GM12872 (cell line): ENCODE measurements around the gene BEAN1.

Experiments used
- TF ChIP-seq, protein P1 (sequence below): IDR thresholded peaks from 3 replicates; pipeline ENCODE4 v1.5.1; 2011; ENCODE audit warnings: low read depth, mild to moderate bottlenecking, low read length, moderate library complexity; ENCODE audit not compliant: insufficient read depth

The BEAN1 gene

DNA sequence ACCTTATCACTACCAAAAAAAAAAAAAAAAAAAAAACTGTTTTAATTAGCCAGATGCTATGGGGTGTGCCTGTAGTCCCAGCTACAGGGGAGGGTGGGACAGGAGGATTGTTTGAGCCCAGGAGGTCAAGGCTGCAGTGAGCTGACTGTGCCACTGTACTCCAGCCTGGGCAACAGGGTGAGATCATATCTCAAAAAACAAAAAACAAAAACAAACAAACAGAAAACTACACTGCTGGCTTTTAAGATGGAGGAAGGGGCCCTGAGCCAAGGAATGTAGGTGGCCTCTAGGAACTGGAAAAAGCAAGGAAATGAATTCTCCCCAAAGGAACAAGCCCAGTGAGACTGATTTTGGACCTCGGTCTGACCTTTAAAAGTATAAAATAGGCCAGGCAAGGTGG is 61.4 kb downstream of the BEAN1 start:
- TF ChIP-seq, protein P1, sequence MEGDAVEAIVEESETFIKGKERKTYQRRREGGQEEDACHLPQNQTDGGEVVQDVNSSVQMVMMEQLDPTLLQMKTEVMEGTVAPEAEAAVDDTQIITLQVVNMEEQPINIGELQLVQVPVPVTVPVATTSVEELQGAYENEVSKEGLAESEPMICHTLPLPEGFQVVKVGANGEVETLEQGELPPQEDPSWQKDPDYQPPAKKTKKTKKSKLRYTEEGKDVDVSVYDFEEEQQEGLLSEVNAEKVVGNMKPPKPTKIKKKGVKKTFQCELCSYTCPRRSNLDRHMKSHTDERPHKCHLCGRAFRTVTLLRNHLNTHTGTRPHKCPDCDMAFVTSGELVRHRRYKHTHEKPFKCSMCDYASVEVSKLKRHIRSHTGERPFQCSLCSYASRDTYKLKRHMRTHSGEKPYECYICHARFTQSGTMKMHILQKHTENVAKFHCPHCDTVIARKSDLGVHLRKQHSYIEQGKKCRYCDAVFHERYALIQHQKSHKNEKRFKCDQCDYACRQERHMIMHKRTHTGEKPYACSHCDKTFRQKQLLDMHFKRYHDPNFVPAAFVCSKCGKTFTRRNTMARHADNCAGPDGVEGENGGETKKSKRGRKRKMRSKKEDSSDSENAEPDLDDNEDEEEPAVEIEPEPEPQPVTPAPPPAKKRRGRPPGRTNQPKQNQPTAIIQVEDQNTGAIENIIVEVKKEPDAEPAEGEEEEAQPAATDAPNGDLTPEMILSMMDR, result no peak

DNA sequence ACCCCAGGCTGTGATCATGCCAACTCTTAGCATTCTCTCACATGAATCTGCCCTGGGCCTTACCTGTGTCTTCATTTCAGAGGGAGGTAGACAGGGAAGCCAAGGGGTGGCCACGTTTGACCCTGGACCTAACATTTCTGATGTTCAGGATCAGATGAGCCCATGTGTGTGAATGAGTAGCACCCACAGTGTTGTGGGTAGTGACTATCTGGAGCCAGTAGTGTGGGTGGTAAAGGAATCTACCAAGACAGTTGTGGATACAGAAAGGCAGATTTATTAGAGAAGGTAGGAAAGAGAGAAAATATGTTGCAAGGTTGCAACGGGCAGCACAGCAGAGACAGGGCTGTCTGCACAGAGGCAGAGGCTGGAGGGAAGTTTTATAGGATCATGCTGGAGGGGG is 62.3 kb downstream of the BEAN1 start:
- TF ChIP-seq, protein P1, result no peak

DNA sequence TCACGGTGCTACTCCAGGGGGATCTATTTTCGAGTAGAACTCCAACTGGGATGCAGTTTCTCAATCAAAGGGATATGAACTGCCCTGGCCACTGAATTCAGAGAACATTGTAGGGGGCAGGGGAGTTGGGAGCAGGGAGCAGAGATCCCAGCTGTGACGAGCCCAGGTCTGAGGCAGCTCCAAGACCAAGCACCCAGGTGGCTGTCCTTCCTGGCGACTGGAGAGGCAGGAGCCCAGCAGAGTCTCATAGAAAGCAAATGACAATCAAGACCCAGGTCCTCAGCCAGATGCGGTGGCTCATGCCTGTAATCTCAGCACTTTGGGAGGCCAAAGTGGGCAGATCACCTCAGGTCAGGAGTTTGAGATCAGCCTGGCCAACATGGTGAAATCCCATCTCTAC is 62.7 kb downstream of the BEAN1 start:
- TF ChIP-seq, protein P1, result no peak

DNA sequence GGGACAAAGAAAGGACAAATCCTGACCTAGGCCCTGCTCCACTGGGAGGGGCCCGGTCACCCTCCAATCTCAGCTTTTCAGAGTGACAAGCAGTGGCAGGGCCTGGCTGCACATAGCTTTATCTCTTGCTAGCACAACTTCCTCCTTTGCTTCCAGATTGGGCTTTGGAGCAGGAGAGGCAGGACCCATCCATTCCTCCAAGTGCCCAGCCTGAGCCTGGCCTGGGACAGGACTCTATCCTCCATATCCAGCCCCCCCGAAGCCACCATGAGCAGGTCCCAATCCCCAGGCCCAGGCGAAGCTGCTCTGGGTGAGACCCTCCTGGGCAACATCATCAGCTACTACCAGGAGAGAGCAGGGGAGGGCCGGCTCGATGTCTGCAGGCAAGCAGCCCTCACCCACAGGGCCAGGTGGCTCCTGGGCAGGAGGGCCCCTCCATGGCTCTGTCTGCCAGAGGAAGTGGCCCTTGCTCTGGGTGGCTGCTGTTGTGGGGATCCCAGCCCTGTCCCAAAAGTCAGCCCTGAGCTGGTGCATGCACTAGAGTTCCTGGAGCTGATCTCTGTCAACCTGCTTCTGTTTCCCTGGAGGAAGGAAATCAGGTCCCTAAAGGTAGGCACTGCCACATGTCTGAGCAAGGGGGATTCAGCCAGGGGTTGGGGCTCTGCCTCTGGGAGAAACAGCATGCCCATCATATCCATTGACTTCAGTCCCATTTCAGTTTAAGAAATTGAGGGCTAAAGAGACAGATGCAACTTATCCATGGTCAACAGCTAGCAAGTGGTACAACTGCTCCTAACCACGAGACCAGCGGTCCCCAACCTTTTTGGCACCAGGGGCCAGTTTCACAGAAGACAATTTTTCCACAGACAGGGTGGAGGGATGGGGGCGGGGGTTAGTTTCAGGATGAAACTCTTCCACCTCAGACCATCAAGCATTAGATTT is 64.0 kb downstream of the BEAN1 start:
- TF ChIP-seq, protein P1, result no peak

DNA sequence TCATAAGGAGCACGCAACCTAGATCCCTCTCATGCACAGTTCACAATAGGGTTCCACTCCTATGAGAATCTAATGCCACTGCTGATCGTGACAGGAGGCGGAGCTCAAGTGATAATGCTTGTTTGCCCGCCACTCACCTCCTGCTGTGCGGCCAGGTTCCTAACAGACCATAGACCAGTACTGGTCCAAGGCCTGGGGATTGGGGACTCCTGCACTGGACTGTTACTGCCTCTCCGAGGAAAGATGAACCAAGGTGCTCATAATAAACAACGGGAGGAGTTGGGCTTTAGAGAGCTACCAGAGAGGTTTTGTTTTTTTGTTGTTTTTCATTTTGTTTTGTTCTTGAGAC is 64.6 kb downstream of the BEAN1 start:
- TF ChIP-seq, protein P1, result no peak

DNA sequence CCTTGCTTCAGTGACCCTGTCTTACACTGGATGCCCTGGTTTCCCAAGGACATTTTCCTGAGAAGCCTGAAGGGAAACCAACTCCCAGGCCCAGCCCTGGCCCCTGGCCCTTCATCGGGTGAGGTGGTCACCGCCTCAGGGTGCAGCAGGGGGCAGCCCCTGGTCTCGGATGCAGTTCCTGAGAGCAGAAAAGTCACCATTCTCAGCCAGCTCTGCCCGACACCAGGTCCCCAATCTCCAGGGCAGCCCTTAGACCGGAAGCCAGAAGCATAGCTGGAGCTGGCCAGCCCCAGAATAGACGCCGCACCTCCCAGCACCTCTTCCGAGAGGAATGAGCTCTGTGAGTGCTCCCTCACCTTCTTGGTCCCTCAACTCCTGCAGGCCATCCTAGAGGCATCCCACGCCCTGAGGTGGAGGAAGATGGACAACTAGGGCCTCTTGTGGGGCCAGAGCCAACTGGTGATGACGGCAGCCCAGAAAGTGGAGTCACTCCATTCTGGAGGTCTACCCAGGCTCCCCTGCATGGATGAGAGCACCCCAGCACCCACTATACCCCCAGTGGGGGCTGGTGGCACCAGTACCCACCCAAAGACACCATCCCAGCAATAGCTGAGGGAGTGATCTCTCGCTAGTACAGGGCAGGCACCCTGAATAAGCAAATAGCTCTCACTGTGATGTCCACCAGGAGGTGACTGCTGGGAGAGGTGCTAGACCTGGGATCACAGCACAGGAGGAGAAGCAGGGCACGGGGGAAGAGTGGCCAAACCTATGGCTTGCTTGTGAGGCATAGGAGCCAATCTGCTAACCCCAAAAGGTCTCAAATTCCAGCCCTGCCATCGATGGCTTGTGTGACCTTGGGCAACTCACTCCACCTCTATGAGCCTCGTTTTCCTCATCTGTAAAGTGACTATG is 66.7 kb downstream of the BEAN1 start:
- TF ChIP-seq, protein P1, result no peak

DNA sequence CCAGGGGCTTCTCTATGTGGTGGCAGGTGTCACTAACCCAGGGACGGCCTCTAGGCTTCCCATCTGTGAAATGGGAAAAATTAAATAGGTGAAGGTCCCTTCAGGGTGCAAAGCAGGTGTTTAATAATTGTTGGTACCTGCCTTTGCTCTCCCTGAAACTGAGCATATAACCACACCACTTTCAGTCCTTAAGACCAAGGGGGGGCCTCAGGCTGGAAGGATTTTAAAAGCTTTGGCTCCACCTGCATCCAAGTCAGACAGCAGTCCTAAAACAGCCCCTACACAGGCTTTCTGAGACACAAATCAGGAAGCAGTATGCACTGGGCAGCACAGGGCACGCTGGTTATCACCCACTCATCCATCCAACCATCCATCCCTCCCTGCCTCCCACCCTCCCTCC is 67.8 kb downstream of the BEAN1 start:
- TF ChIP-seq, protein P1, result no peak
